ENCODE data around the gene FNDC3A.

The FNDC3A gene

DNA sequence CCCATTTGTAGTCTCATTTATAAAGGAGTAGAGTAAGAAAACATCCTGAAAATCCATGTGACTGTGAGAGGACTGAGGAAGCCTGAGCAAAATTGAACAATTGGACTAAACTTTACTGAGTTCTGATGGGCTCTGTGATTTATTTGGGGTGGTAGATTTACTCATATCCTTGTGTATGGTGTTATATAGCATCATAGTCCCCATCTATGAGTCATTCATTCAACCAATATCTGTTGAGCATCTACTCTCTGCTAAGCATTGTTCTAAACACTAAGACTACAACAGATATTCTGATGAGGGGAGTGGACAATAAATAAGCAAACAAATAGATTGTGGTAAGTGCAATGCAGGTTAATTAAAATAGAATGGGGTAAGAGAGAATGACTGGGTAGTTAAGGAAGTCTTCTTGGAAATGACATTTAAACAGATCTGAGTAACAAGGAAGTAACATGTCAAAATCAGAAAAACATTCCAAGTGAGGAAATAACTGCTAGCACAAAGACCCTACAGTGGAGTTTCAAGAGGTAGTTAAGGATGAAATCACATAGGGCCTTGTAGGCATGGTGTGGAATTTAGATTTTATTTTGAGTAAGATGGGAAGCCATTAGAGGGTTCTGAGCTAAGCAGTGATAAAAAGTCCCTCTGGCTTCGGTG lies 208.1 kb downstream of the FNDC3A start:
- in situ Hi-C loops (cut with MboI; ENCODE audit: low sequenced_read_pairs, unreplicated experiment), result no loop called here
- TF ChIP-seq, protein P1, sequence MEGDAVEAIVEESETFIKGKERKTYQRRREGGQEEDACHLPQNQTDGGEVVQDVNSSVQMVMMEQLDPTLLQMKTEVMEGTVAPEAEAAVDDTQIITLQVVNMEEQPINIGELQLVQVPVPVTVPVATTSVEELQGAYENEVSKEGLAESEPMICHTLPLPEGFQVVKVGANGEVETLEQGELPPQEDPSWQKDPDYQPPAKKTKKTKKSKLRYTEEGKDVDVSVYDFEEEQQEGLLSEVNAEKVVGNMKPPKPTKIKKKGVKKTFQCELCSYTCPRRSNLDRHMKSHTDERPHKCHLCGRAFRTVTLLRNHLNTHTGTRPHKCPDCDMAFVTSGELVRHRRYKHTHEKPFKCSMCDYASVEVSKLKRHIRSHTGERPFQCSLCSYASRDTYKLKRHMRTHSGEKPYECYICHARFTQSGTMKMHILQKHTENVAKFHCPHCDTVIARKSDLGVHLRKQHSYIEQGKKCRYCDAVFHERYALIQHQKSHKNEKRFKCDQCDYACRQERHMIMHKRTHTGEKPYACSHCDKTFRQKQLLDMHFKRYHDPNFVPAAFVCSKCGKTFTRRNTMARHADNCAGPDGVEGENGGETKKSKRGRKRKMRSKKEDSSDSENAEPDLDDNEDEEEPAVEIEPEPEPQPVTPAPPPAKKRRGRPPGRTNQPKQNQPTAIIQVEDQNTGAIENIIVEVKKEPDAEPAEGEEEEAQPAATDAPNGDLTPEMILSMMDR (IDR thresholded peaks at IDR 0.05; ENCODE audit: borderline replicate concordance, control extremely low read depth, extremely low read depth, insufficient read depth, missing control alignments), result no peak
- no peak for DNase-seq (ENCODE audit: low spot score)

DNA sequence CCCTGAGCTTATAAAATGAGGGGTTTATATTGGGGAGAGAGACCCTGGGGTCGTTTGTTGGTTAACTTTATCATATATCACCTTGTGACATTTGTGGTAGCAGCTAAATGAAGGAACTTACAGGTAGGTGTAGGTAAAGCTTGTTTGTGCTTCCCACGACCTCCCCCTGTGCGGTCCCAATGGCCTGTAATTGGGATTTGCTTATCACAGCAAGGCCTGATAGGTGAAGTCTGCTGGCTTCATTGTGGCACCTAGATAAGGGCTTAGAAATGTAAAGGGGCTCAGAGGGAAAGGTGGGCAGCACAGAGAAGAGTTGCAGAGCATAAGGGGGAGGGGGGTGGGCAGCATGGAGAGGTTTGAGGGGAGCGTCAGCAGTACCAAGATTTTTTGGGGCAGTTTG lies 208.9 kb downstream of the FNDC3A start:
- DNase-seq (ENCODE audit: low spot score), result no peak
- TF ChIP-seq, protein P1 (IDR thresholded peaks at IDR 0.05; ENCODE audit: borderline replicate concordance, control extremely low read depth, extremely low read depth, insufficient read depth, missing control alignments), result no peak
- in situ Hi-C loops (cut with MboI; ENCODE audit: low sequenced_read_pairs, unreplicated experiment), result no loop called here

DNA sequence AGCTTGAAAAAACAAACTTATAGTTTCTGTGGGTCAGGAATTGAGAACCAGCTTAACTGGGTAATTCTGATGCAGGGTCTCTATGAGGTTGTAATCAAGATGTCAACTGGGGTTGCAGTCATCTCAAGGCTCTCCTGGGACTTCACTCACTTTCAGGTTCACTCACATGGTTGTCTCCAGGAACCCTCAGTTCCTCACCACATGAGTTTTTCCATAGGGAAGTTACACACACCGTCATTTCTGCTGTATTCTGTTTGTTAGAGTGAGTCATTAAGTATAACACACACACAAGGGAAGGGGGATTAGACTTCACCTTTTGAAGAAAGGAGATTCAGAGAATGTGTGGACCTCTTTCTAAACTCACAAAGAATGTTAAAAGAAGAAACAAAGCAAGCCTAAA lies 209.6 kb downstream of the FNDC3A start:
- TF ChIP-seq, protein P1 (IDR thresholded peaks at IDR 0.05; ENCODE audit: borderline replicate concordance, control extremely low read depth, extremely low read depth, insufficient read depth, missing control alignments), result no peak
- DNase-seq (ENCODE audit: low spot score), result no peak
- in situ Hi-C loops (cut with MboI; ENCODE audit: low sequenced_read_pairs, unreplicated experiment), result no loop called here

DNA sequence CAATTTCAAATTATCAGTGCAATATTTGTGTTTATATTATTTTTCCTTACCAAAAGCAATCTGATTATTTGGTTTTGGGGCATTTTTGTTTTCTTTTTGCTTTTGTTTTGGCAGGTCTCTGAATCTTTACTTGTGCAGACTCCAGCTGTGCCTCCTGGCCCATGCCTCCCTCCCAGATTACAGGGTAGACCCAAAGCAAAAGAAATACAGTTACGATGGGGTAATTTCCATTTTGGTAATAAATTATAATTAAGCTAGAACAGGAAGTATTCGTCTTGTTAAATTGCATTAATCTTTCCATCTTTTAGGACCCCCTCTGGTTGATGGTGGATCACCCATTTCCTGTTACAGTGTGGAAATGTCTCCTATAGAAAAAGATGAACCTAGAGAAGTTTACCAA lies 215.2 kb downstream of the FNDC3A start:
- no peak for DNase-seq (ENCODE audit: low spot score)
- TF ChIP-seq, protein P1 (IDR thresholded peaks at IDR 0.05; ENCODE audit: borderline replicate concordance, control extremely low read depth, extremely low read depth, insufficient read depth, missing control alignments), result no peak
- in situ Hi-C loops (cut with MboI; ENCODE audit: low sequenced_read_pairs, unreplicated experiment), result no loop called here

DNA sequence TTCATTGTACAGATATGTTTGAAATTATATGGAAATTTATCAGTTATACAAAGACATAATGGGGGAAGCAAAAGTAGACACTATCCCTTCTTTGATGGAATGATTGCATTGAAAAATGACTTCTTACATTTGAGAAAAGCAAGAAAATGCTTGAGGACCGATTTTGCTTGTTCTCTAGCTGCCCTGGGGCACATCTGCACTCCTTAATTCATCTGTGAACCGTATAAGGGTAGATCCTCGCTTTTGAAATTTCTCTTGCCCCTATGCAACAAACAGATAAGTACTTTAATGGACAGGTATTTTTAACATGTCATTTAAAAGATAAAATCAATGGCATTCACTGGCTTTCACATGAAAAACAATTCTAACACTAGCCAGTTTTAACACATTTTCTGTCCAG lies 230.9 kb downstream of the FNDC3A start:
- TF ChIP-seq, protein P1 (IDR thresholded peaks at IDR 0.05; ENCODE audit: borderline replicate concordance, control extremely low read depth, extremely low read depth, insufficient read depth, missing control alignments), result no peak
- no peak for DNase-seq (ENCODE audit: low spot score)
- in situ Hi-C loops (cut with MboI; ENCODE audit: low sequenced_read_pairs, unreplicated experiment), result no loop called here

DNA sequence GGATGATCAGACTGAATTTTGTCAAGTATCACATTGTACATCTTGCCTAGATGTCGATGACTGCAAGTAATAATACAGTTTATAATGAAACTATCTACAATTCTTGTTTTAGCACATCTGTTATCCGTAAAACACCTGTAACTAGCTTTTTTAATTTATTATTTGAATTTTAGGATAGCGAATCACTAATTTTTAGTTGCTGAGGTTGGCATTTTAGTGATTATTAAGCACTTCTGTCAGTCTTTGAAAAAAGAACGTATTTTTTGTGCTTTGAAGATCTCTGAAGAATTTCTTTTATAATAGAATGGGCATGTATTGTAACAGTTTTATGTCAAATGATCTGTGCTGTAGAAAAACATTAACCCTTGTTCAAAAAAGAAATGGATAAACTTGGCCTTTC lies 232.9 kb downstream of the FNDC3A start:
- TF ChIP-seq, protein P1 (IDR thresholded peaks at IDR 0.05; ENCODE audit: borderline replicate concordance, control extremely low read depth, extremely low read depth, insufficient read depth, missing control alignments), result no peak
- in situ Hi-C loops (cut with MboI; ENCODE audit: low sequenced_read_pairs, unreplicated experiment), result no loop called here
- no peak for DNase-seq (ENCODE audit: low spot score)

Measured in GM13976 (cell line).